HepG2 (cell line): ENCODE data around the gene ATG9A. TPM values are rescaled to one million over a fixed set of nuclear protein-coding genes. Genes with fewer than 3 reads are reported as not detected.

Experiments used
- BHLHE40 ChIP-seq: IDR thresholded peaks from 2 replicates; pipeline ENCODE4 v1.6.1; 2011; ENCODE audit warnings: low read length, improper control_type of control experiment
- DPF2 ChIP-seq: sonication (generic); formaldehyde crosslinking; IDR thresholded peaks from 2 replicates; pipeline ENCODE4 v1.4.0; 2020; ENCODE audit warnings: mild to moderate bottlenecking, low read depth, missing genetic modification reagents, borderline replicate concordance
- GMEB2 ChIP-seq: IDR thresholded peaks from 2 replicates; pipeline ENCODE4 v1.6.1; 2016; ENCODE audit warnings: missing biosample characterization, missing genetic modification reagents, low read depth
- HOXD1 ChIP-seq: sonication (generic); formaldehyde crosslinking; IDR thresholded peaks from 2 replicates; pipeline ENCODE4 v1.5.0; 2020; ENCODE audit warnings: missing genetic modification reagents
- ISX ChIP-seq: sonication (generic); formaldehyde crosslinking; conservative IDR thresholded peaks from 2 replicates; pipeline ENCODE4 v1.5.0; 2020; ENCODE audit warnings: missing genetic modification reagents
- RNF219 ChIP-seq: sonication (generic); formaldehyde crosslinking; IDR thresholded peaks from 2 replicates; pipeline ENCODE4 v1.5.0; 2020; ENCODE audit warnings: mild to moderate bottlenecking, missing genetic modification reagents
- SALL2 ChIP-seq: sonication (generic); formaldehyde crosslinking; IDR thresholded peaks from 2 replicates; pipeline ENCODE4 v1.8.1; 2023; ENCODE audit warnings: mild to moderate bottlenecking, missing genetic modification reagents, inconsistent platforms
- SAP130 ChIP-seq: IDR thresholded peaks from 2 replicates; pipeline ENCODE4 v1.6.1; 2016; ENCODE audit warnings: low read depth
- SNAPC5 ChIP-seq: sonication (generic); formaldehyde crosslinking; IDR thresholded peaks from 2 replicates; pipeline ENCODE4 v1.8.1; 2023; ENCODE audit warnings: mild to moderate bottlenecking, missing genetic modification reagents, borderline replicate concordance
- SRY ChIP-seq: sonication (generic); formaldehyde crosslinking; IDR thresholded peaks from 2 replicates; pipeline ENCODE4 v1.8.0; 2022; ENCODE audit warnings: mild to moderate bottlenecking, missing genetic modification reagents
- TBX3 ChIP-seq: fragments of 450-650 bp; IDR thresholded peaks from 2 replicates; pipeline ENCODE4 v1.6.1; 2017; ENCODE audit warnings: antibody characterized with exemption, mild to moderate bottlenecking, inconsistent platforms, borderline replicate concordance
- YEATS4 ChIP-seq: sonication (generic); formaldehyde crosslinking; IDR thresholded peaks from 2 replicates; pipeline ENCODE4 v1.4.0; 2020; ENCODE audit warnings: missing genetic modification reagents, borderline replicate concordance
- ZNF234 ChIP-seq: sonication (generic); formaldehyde crosslinking; conservative IDR thresholded peaks from 2 replicates; pipeline ENCODE4 v1.5.1; 2020; ENCODE audit warnings: mild to moderate bottlenecking, missing genetic modification reagents
- ZNF264 ChIP-seq: sonication (generic); formaldehyde crosslinking; IDR thresholded peaks from 2 replicates; pipeline ENCODE4 v1.4.0; 2020; ENCODE audit warnings: missing genetic modification reagents
- ZNF275 ChIP-seq: sonication (generic); formaldehyde crosslinking; IDR thresholded peaks from 2 replicates; pipeline ENCODE4 v1.8.0; 2022; ENCODE audit warnings: missing genetic modification reagents, mild to moderate bottlenecking, inconsistent platforms, borderline replicate concordance
- ZNF292 ChIP-seq: sonication (generic); formaldehyde crosslinking; IDR thresholded peaks from 2 replicates; pipeline ENCODE4 v1.8.1; 2022; ENCODE audit warnings: mild to moderate bottlenecking, low read depth, missing genetic modification reagents, borderline replicate concordance
- ZNF33B ChIP-seq: sonication (generic); formaldehyde crosslinking; IDR thresholded peaks from 2 replicates; pipeline ENCODE4 v1.5.1; 2020; ENCODE audit warnings: mild to moderate bottlenecking, missing genetic modification reagents
- ZNF569 ChIP-seq: sonication (generic); formaldehyde crosslinking; IDR thresholded peaks from 2 replicates; pipeline ENCODE4 v1.5.0; 2020; ENCODE audit warnings: mild to moderate bottlenecking, missing genetic modification reagents, moderate library complexity, borderline replicate concordance
- polyA plus RNA-seq, 8 experiments: library from polyadenylated mRNA; depleted of rRNA in 3 of 8; stranded (reverse) in 7 of 8; unstranded in 1 of 8; fragments of >200 nt; fragmentation: Illumina TruSeq in 4 of 8; extraction: Trizol in 4 of 8; gene quantifications; 2 replicates each; pipeline versions ENCODE4 v1.2.1 to v1.2.3, GENCODE V29; 2011 to 2016; ENCODE audit warnings: low read depth in 4 of 8, missing spikeins in 1 of 8, mixed read lengths in 1 of 8; ENCODE audit not compliant: insufficient read depth in 1 of 8
- total RNA-seq, 5 experiments: library from RNA; depleted of rRNA; stranded (reverse); fragments of >200 nt; fragmentation: Illumina TruSeq; extraction: Trizol; gene quantifications; 2 replicates each; pipeline ENCODE4 v1.2.3, GENCODE V29; 2016; ENCODE audit warnings: low read depth in 1 of 5
- TF ChIP-seq, protein P1 (sequence below): sonication (generic); formaldehyde crosslinking; IDR thresholded peaks from 2 replicates; pipeline ENCODE4 v1.4.0; 2020; ENCODE audit warnings: mild to moderate bottlenecking, missing genetic modification reagents
- TF ChIP-seq, protein P2 (sequence below): conservative IDR thresholded peaks from 2 replicates; pipeline ENCODE4 v1.6.1; 2018; ENCODE audit warnings: missing genetic modification reagents

The ATG9A gene
- total and polyA plus RNA-seq, 2 of the 13 experiments (the other 11 are each of a cell fraction or from before 2014, with no cell fraction given) = 35.0 to 131 TPM

- TF ChIP-seq ISX (CRISPR knock-in tag) (no peak), BHLHE40 (0 out of 2 replicates have a peak, but pooled peaks have one; percentile 7), DPF2 (no peak), TBX3 (no peak; the same call in 1 of the 2 replicates), HOXD1 (CRISPR knock-in tag) (no peak), SALL2 (CRISPR knock-in tag) (peak; percentile 80), ZNF569 (CRISPR knock-in tag) (no peak), ZNF275 (CRISPR knock-in tag) (no peak; the same call in 1 of the 2 replicates), ZNF292 (CRISPR knock-in tag) (peak; percentile 66; the same call in 1 of the 2 replicates), GMEB2 (CRISPR knock-in tag) (peak; percentile 89), SNAPC5 (peak; percentile 71; the same call in 1 of the 2 replicates), ZNF264 (CRISPR knock-in tag) (peak; percentile 81; the same call in 1 of the 2 replicates), SRY (CRISPR knock-in tag) (0 out of 2 replicates have a peak, but pooled peaks have one; percentile 10), SAP130 (CRISPR knock-in tag) (peak; percentile 85), ZNF33B (no peak), YEATS4 (CRISPR knock-in tag) (peak; percentile 82), RNF219 (CRISPR knock-in tag) (no peak), ZNF234 (no peak)
- TF ChIP-seq, protein P1, sequence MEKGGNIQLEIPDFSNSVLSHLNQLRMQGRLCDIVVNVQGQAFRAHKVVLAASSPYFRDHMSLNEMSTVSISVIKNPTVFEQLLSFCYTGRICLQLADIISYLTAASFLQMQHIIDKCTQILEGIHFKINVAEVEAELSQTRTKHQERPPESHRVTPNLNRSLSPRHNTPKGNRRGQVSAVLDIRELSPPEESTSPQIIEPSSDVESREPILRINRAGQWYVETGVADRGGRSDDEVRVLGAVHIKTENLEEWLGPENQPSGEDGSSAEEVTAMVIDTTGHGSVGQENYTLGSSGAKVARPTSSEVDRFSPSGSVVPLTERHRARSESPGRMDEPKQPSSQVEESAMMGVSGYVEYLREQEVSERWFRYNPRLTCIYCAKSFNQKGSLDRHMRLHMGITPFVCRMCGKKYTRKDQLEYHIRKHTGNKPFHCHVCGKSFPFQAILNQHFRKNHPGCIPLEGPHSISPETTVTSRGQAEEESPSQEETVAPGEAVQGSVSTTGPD (CRISPR knock-in tag) = no peak
- TF ChIP-seq, protein P2, sequence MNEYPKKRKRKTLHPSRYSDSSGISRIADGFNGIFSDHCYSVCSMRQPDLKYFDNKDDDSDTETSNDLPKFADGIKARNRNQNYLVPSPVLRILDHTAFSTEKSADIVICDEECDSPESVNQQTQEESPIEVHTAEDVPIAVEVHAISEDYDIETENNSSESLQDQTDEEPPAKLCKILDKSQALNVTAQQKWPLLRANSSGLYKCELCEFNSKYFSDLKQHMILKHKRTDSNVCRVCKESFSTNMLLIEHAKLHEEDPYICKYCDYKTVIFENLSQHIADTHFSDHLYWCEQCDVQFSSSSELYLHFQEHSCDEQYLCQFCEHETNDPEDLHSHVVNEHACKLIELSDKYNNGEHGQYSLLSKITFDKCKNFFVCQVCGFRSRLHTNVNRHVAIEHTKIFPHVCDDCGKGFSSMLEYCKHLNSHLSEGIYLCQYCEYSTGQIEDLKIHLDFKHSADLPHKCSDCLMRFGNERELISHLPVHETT (CRISPR knock-in tag) = peak; percentile 62
Measured at GRCh38 chr2:219206328-219207133, 22.9 kb downstream of the ATG9A start, which contains the start of gene ZFAND2B (continued).
